Renal cortical epithelial cell (primary cell): ENCODE results near the gene KRTAP4-5. TPM values are rescaled to one million over a fixed set of nuclear protein-coding genes. Genes with fewer than 3 reads are reported as not detected.
"Not testable (repeated sequence)": the region's sequence is repeated elsewhere in the genome, so short reads cannot be mapped to it uniquely, and the experiment has no call there.

Experiments used
- DNase-seq: peaks from one replicate; pipeline ENCODE4 v3.0.0-alpha.2; 2011; ENCODE audit warnings: low read depth
- total RNA-seq: library from RNA; depleted of rRNA; stranded (reverse); fragments of >200 nt; gene quantifications from 2 replicates; pipeline ENCODE4 v1.2.3, GENCODE V29; 2014

Gene KRTAP4-5
- total RNA-seq, 1 donor from 2014 or later: not detected

DNA sequence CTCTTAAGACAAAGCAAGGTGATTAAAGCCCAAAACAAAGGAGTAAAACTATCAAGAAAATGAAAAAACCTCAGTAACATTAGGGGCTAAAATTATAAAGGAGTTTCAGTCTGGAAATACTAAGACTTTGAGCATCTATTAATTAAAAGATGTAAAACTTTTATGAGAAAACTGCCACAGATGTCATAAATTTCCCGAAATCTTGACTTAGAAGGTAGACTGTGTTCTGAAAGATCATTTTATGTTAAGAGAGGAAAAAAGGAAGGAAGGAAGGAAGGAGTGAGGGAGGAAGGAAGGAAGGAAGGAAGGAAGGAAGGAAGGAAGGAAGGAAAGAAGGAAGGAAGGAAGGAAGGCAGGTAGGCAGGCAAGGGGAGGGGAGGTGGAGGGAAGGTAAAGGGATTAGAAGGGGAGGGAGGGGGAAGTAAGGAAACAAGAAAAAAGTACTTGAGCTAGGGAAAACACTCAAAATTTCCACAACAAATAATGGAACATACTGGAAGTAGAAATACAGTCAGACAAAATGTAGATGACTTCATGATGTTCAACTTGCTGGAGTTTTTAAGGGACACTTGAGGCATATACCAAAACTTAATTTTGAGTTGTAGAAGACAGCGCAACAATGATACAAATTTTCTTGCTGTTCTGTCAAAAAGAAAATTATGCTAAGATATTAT lies 2.0 kb downstream of the KRTAP4-5 start:
- DNase-seq: no peak

DNA sequence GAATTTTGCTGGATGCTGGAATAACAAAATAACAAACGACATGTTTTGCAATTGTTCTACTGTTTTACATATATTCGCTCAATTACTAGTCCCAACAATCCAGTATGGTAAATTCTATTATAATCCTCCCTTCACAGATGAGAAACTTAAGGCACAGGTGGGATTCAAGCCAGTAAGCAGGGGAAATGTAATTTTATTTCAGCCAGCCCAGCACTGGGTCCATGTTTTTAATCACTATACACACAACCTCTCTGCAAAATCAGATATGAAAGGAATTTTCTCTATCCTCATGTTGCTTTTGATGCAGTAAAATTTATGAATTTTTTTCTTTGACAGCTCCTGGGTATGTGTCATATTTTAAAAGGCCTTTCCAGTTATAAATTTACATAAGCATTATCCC lies 4.4 kb downstream of the KRTAP4-5 start:
- no peak for DNase-seq

DNA sequence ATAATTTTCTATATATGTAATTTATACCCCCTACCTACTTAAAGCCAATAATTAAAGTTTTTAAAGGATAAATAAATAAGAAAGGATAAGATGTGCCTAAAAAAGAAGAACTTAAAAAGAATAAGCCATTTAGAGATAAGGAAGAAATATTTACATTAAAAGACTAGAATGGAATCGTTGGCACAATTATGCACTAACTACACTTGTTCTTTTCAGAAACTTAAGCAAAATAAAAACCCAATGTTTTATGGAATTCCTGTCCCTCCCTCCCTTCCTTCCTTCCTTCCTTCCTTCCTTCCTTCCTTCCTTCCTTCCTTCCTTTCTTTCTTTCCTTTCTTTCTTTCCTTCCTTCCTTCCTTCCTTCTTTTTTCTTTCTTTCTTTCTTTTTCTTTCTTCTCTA lies 4.8 kb downstream of the KRTAP4-5 start:
- no peak for DNase-seq

DNA sequence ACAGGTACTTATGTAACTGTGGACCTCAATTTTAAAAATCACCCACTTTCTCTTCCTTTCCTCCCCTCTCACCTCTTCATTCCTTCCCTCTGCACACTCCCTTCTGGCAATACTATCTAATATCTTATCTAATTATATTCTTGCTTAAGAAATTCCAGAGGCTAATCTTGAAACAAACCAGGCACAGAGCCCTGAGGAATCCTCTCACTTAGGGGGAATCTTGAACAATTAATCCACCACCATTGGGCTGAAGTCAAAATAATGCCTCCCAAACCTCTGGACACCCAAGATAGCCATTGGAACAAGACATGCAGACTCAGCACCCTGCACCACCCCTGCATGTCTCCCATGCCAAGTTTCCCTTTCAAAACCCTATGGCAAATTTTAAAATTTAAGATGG lies 8.3 kb downstream of the KRTAP4-5 start:
- no peak for DNase-seq

DNA sequence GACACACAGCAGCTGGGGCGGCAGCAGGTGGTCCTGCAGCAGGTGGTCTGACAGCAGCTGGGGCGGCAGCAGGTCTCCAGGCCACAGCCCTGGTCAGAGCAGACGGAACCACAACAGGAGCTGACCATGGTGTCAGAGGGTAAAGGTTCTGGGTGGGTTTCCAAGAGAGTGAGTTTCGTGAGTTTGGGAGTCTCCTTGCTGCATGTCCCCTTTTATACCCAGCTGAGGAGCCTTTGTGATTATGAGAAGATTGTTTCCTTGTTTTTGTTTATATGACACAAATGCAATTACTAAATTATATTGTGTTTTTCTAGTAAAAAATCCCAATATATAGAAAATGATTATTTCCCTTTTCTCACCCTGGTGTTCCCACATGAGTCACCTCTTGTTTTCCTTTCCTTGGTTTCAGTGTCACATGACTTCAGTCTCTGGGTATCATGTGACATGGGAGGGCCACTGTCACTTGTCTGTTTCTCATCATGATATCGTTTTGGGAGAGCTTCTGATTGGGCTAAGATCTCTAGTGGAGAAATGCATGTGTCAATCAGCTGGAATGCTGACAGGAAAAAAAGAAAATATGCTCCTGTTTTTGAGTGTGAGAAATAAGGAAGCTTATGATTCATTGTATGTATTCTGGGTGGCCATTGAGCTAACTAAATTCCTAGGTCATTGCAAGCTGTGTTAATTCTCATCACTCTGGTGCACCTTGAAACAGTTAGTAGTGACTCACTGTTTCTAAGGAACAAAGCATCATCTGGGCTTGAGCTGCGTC lies 9.1 kb downstream of the KRTAP4-5 start, which contains the start of gene KRTAP4-6:
Gene KRTAP4-6, minus strand, starts transcription at position 185 of the 772 bp plus-strand sequence. Its CDS starts 57 bp downstream, at position 128.
- DNase-seq: peak; percentile 92

DNA sequence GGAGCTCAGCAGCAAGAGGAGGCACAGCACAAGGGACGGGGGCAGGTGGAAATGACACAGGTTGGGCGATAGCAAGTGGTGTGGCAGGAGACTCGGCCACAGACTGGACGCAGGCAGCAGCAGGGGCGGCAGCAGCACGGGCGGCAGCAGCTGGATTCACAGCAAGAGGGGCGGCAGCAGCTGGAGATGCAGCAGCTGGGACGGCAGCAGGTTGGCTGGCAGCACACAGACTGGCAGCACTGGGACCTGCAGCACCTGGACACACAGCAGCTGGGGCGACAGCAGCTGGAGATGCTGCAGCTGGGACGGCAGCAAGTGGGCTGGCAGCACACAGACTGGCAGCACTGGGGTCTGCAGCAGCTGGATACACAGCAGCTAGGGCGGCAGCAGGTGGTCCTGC lies 9.8 kb downstream of the KRTAP4-5 start:
- DNase-seq: not testable (repeated sequence)

DNA sequence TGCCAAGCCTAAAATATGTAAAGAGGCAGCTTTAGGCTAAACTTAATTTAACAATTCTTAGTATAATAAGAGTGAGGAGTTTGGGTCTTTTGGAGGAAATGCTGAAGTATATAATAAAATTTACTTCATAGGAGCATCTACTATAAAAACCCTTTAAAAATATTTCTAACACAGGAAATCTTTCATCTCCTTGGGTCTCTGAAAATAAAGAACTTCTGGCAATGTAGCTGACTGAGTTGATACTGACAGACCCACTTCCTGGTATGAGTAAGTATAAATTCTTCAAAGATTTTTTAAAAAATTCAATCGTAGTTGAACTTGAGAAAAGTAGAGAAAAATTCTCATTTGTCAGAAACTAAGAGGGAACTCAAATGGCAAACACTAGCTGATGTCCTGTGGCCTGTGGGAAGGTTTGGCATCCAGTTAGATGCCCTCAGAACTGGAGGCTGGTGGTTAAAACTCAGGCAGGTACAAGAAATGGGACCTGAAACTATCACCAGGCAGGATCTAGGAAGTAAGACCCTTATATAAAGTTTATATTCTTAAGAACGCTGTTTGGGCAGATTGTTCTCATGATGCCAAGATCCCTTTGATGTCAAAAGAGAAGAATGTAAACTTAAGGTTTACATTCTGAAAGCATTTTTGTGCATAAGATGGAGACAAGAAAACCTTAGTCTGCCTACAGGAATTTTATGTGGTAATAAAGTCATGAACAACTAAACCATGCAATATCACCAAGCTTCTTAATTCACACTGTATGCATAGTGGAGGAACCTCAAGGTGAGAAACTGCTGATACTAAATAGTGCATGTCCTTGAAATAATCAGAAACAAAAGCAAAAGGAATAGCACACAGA lies 15.5 kb downstream of the KRTAP4-5 start:
- DNase-seq: no peak

DNA sequence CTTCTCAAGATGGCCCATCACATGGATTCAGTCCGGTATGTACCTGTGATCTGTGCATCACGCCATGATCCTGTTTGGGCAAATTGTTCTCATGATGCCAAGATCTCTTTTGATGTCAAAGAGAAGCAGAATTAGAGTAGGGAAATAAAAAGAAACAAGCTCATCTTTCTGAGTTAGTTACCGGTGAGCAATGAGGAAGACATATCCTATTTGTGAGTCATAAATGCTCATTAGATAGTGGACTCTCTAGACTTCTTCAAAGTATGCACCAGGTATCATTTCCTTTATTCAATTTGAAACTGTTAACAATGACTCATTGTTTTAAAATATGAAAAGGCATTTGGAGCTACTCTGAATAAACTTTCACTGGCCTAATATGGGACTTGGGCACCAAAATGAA lies 17.6 kb downstream of the KRTAP4-5 start:
- peak; percentile 57 for DNase-seq

DNA sequence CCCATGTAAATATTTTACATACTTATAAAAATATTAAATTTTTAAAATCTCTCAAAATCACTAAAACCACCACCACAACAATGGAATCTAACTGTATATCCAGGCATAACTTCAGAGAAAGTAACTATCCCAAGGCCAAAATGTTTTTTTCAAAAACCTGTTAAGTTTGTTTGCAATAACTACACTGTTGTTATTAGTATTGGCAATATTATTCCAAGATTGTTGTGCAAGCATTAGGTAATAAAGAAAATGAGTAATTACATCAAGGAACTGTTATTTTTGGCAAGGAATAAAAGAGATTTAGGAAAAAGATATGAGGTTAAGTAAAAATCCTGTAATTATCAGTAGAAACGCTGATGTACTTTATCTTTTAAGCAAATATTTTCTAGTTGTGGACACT lies 22.3 kb downstream of the KRTAP4-5 start:
- no peak for DNase-seq

DNA sequence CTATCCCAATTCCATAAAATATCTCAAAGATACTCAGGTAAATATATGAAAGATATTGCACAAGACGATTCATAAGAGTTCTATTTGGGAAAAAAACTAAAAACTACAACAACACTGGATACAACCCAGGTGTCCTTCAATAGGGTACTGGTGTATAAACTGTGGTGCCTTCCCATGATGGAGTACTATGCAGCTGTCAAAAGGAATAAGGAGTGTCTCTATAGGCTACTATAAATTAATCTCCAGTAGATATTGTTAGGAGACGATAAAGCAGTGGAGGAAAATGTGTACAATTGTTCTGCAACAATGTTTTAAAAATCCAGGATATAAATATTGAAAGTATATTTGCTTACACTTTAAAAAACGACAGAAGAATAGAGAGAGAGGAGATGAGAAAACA lies 23.2 kb downstream of the KRTAP4-5 start:
- no peak for DNase-seq

DNA sequence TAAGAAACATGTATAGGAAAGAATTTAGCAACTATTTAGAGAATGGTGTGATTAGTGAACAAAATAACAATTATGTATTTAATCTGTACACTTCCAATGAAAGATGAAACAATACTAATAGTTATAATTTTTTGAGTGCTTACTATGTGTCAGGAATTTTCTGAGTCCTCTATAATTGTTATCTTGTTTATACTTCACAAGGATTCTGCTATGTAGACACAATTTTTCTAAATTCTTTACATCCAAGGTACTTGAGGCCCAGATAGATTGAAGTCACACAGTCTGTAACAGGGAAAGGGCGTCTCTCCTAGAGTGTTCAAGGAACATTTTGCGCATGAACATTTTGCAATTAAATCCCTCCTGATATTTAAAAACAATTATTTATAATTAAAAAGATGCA lies 24.6 kb downstream of the KRTAP4-5 start:
- no peak for DNase-seq

DNA sequence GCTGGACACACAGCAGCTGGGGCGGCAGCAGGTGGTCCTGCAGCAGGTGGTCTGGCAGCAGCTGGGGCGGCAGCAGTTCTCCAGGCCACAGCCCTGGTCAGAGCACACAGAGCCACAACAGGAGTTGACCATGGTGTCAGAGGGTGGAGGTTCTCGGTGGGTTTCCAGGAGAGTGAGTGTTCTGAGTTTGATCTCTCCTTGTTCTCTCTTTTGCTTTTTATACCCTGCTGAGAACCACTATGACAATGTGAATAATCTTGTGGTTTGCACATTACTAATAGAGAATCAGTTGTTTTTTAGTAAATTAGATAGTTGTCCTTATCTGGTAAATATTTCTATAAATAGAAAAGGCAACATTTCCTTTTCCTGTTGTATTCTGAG lies 25.6 kb downstream of the KRTAP4-5 start, which contains the start of gene KRTAP4-12:
Gene KRTAP4-12, minus strand, starts transcription at position 192 of the 381 bp plus-strand sequence. Its CDS starts 60 bp downstream, at position 132.
- not testable (repeated sequence) for DNase-seq

DNA sequence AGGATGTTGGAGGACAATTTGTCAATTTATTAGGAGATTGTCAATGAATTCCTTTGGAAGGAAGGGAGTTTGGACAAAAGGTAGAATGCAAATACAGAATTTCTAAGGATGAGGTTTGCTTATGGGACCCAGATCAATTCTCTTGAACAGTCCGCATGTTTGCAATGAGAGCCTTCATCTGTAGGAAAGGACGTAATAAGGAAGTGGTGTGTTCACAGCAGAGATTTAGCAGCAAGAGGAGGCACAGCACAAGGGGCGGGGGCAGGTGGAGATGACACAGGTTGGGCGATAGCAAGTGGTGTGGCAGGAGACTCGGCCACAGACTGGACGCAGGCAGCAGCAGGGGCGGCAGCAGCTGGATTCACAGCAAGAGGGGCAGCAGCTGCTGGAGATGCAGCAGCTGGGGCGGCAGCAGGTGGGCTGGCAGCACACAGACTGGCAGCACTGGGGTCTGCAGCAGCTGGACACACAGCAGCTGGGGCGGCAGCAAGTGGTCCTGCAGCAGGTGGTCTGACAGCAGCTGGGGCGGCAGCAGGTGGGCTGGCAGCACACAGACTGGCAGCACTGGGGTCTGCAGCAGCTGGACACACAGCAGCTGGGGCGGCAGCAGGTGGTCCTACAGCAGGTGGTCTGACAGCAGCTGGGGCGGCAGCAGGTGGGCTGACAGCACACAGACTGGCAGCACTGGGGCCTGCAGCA lies 26.2 kb downstream of the KRTAP4-5 start:
- not testable (repeated sequence) for DNase-seq

DNA sequence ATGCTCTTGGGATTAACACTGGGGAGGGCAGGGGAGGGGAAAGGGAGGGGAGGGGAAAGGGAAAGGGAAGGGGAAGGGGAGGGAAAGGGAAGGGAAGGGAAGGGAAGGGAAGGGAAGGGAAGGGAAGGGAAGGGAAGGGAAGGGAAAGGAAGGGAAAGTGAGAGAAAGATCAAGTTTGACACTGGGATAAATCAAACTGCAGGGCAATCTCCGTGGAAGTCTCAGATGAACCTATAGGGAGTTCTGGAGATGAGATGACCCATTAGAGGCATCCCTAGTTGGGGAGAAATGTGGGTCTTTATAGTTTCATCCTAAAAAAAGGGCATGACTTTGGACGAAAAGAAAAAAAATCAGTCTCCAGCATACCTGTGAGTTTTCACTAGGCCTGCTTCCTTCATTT lies 27.9 kb downstream of the KRTAP4-5 start:
- DNase-seq: no peak

DNA sequence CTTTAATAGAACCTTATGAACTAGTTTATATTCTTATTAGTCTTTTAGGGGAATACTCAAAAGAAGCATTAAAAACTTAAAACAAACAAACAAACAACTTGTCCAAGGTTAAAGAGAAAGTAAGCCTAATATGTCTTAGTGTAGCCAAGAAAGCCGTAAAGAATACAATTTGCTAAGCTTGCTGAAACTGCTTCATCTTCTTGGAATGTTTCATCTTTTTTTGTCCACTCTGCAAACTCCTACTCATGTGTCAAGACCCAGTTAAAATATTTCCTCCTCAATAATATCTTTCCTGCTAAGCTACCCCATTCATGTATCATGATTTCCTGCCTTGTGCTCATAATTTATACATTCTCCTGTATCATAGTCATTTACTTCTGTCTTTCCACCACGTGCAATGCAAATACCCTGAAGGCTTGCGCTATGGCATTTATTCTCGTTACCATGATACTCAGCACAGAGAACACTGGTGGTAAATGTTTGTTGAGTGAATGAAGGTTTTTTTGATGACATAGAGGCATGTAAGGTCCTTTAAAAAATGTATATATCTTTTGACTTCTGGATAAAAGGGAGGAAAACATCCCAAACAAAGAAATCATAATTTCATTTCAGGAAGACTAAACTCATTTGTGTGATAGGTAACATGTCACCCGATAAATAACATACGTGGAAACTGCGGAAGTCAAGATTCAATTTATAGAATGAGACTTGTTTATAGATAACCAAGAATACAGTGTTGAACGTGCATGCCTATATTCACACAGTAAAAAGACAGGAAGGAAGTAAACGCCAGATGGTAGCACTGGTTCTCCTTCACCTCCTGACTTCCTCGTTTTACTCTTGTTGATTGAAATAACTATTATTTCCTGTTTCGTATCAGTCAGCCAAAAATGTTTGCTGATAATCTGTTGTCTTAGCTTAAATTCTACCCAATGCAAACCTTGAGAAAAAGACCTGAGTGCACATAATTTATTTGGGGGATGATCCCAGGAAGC lies 29.6 kb downstream of the KRTAP4-5 start:
- not testable (repeated sequence) for DNase-seq

DNA sequence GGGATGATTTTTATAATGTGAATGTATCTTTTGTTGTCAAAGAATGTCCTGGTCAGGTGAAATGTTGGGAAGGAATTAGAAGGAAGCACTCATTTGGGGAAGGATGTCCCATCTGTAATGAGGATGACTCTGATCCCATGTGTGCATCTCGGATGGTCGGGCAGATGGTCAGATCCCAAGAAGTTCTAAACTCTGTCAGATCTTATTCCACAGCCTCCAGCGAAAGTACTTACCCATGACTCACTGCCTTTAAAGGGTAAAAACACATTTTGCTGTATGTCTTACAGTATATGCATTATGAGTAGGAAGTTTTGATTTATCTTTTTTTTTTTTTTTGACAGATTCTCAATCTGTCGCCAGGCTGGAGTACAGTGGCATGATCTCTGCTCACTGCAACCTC lies 30.9 kb downstream of the KRTAP4-5 start:
- DNase-seq: no peak

DNA sequence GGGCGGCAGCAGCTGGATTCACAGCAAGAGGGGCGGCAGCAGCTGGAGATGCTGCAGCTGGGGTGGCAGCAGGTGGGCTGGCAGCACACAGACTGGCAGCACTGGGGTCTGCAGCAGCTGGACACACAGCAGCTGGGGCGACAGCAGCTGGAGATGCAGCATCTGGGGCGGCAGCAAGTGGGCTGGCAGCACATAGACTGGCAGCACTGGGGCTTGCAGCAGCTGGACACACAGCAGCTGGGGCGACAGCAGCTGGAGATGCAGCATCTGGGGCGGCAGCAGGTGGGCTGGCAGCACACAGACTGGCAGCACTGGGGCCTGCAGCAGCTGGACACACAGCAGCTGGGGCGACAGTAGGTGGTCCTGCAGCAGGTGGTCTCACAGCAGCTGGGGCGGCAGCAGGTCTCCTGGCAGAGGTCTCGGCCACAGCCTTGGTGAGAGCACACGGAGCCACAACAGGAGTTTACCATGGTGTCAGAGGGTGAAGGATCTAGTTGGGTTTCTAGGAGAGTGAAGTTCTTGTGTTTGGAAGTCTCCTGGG lies 31.7 kb downstream of the KRTAP4-5 start, which contains the start of gene KRTAP4-11:
Gene KRTAP4-11, minus strand, starts transcription at position 528 of the 541 bp plus-strand sequence. Its CDS starts 58 bp downstream, at position 470.
- DNase-seq: not testable (repeated sequence)

DNA sequence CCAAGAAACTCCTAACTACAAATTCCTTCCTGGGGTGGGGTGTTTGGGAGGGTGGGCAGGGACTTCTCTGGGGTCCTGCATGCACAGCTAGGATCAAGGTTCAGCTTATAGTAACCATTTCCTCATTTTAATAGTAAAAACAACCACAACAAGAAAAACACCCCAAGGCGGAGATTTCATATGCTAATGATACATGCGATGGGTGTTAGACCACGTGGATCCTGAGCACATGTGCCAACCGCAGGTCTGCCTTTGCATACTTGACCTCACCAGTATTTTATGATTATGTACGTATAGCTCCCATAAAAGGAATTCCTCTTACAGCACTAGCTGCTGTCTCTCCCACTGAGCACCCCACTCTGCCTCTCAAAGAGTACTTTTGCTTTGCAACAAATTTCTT lies 33.3 kb downstream of the KRTAP4-5 start:
- no peak for DNase-seq

DNA sequence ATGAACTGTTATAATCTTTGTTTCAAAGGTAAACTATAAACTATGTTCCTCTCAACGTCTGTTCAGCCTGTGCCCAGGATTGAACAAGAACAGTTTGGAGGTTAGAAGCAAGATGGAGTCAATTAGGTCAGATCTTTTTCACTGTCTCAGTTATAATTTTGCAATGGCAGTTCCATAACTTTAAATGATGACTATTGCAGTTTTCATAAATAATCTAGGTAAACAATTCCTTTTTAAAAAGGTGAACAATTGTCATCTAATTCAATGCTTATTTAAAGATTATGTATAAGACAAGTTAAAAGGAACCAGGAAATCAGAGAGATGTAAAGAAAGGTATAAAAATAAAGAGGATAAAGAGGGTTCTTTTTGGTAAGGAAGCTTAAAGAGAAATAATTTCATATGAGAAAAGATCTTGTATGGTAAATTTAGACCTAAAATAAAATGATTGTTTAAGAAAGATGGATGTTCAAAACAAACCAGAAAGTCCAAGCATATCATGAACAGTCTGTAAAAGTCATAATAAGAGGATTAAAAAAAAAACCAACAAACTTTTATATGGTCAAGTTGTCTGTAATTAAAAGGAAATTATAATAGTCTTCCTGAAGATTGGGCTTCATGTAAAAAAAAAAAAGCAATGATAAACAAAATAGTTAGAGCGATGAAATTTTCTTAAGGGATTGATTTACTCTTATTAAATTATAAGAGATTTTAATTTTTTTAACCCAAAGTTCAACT lies 38.3 kb downstream of the KRTAP4-5 start:
- DNase-seq: no peak
